GM19023 (cell line): ENCODE results near the gene ACTBL2.

Experiments
- ATAC-seq: cut with Tn5 transposase; IDR thresholded peaks from one replicate; pipeline ENCODE4 v1.9.1; 2021; ENCODE audit warnings: mild to moderate bottlenecking, moderate library complexity; ENCODE audit not compliant: unreplicated experiment

ACTBL2 gene

GRCh38 chr5:57450991-57451876 lies 31.4 kb downstream of the ACTBL2 start:
- no peak for ATAC-seq

GRCh38 chr5:57448751-57449150 lies 33.9 kb downstream of the ACTBL2 start:
- ATAC-seq: no peak

- no peak for ATAC-seq
Measured at GRCh38 chr5:57448287-57448686, 34.3 kb downstream of the ACTBL2 start.

GRCh38 chr5:57447658-57448057 lies 35.0 kb downstream of the ACTBL2 start:
- no peak for ATAC-seq

GRCh38 chr5:57446966-57447365 lies 35.6 kb downstream of the ACTBL2 start:
- ATAC-seq: no peak

GRCh38 chr5:57445705-57446037 lies 36.9 kb downstream of the ACTBL2 start:
- ATAC-seq: no peak

GRCh38 chr5:57445006-57445704 lies 37.5 kb downstream of the ACTBL2 start:
- no peak for ATAC-seq

- ATAC-seq: peak; percentile 79
Measured at GRCh38 chr5:57442080-57442839, 40.4 kb downstream of the ACTBL2 start.

- no peak for ATAC-seq
Measured at GRCh38 chr5:57441557-57441956, 41.1 kb downstream of the ACTBL2 start.

GRCh38 chr5:57439601-57440000 lies 43.0 kb downstream of the ACTBL2 start:
- no peak for ATAC-seq

- ATAC-seq: no peak
Measured at GRCh38 chr5:57437976-57438805, 44.4 kb downstream of the ACTBL2 start.

- no peak for ATAC-seq
Measured at GRCh38 chr5:57436586-57436985, 46.0 kb downstream of the ACTBL2 start.

GRCh38 chr5:57435701-57436134 lies 46.9 kb downstream of the ACTBL2 start:
- ATAC-seq: no peak

- ATAC-seq: no peak
Measured at GRCh38 chr5:57434683-57435082, 47.9 kb downstream of the ACTBL2 start.

GRCh38 chr5:57434227-57434640 lies 48.4 kb downstream of the ACTBL2 start:
- no peak for ATAC-seq

- ATAC-seq: no peak
Measured at GRCh38 chr5:57432876-57433275, 49.7 kb downstream of the ACTBL2 start.

- no peak for ATAC-seq
Measured at GRCh38 chr5:57431759-57432158, 50.9 kb downstream of the ACTBL2 start.
